NCI-H524 treated with DMSO at 0.1 percent for 48 hours (cell line): ENCODE results near the gene GXYLT2.

Source experiments
- DNase-seq: peaks from one replicate; lab custom pipeline; 2025; lab: John Stamatoyannopoulos, UW

The GXYLT2 gene, protein sequence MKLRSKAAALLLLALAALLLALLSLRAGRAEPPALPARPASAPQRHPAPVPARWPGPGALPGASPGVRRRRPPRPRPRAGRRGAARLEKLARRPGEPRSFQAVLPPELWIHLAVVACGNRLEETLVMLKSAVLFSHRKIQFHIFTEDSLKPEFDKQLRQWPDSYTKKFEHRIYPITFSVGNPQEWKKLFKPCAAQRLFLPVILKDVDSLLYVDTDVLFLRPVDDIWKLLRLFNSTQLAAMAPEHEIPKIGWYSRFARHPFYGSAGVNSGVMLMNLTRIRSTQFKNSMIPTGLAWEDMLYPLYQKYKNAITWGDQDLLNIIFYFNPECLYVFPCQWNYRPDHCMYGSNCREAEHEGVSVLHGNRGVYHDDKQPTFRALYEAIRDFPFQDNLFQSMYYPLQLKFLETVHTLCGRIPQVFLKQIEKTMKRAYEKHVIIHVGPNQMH

GRCh38 chr3:72887705-72888545, at the start of gene GXYLT2:
GXYLT2 (plus strand) TSS chr3:72888046; CDS start chr3:72888234, 188 bp downstream.
- DNase-seq = peak; percentile 31

- DNase-seq = no peak
Observed at GRCh38 chr3:72839057-72839456, 48.8 kb upstream of the GXYLT2 start.

DNA sequence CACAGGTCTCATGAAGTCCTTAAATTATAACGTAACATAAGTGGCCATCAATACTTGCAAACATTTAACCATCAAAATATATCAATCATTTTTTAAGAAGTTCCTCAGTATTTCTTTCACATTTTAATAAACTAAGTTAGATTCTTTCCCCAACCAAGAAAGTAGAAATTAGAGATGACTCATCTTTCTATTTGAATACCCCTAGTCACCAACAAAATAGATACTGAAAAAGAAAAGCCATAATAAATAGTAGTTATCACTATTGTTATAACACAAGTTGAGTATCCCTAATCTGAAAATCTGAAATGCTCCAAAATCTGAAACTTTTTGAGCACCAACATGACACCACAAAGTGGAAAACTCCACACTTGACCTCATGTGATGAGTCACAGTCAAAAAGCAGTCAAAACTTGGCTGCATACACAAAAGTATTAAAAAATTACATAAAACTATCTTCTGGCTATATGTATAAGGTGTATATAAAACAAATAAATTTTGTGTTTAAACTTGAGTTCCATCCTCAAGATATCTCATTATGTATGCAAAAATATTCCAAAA, 43.3 kb upstream of the GXYLT2 start:
- no peak for DNase-seq

DNA sequence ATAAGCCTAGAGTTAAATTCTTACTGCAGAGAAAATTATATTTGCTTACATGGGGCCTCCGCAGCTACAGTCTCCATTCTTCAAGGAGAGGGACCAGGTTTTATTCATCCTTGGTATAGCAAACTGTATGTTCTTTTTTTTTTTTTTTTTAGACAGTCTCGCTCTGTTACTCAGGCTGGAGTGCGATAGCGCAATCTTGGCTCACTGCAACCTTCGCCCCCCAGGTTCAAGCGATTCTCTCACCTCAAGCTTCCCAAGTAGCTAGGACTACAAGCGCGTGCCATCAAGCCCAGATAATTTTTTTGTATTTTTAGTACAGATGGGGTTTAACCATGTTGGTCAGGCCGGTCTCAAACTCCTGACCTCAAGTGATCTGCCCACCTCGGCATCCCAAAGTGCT, 41.7 kb upstream of the GXYLT2 start:
- DNase-seq = no peak

- DNase-seq = no peak
Observed at GRCh38 chr3:72847282-72847681, 40.6 kb upstream of the GXYLT2 start.

- DNase-seq = peak; percentile 55
Observed at GRCh38 chr3:72847751-72848702, 39.8 kb upstream of the GXYLT2 start, which contains the start of gene SHQ1. SHQ1 (minus strand) TSS chr3:72848445; CDS start chr3:72848340, 105 bp downstream.

GRCh38 chr3:72848703-72849081, 39.2 kb upstream of the GXYLT2 start:
- DNase-seq = peak; percentile 15

DNA sequence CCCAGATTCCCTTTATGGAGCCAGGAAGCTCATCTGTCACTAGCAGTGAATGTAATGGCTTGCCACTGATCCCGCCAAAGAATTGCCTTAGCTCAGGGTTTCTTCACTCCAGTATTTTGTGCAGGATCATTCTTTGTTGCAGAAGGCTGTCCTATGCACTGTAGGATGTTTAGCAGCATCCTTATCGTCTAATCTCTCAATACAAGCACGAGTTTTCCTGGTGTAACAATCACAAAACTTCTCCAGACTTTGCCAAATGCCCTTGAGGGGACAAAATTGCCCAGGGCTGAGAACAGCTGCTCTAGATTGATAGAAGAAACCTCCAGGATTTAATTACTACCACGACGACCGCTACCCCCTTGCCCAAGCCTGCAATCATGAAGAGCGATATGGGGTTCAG, 32.8 kb upstream of the GXYLT2 start:
- DNase-seq = no peak

DNA sequence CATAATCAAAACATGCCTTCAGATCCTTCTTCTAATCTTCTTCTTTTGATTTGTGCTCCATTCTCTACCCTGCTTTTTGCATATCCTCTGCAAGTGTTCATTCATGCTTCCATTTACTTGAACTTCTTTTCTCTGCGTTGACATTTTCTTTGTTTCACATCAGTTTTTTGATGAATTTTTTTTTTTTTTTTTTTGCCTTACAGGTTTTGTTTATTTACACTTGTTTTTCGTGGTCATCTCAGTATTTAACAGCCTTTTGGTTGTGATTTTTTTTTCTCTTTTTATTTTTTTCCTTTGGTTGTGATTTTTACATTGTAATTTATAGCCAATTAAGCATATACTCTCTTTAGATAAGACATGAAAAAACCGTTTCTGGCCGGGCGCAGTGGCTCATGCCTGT, 27.8 kb upstream of the GXYLT2 start:
- DNase-seq = no peak

- no peak for DNase-seq
Observed at GRCh38 chr3:72860846-72861245, 27.0 kb upstream of the GXYLT2 start.

GRCh38 chr3:72862314-72863090, 25.3 kb upstream of the GXYLT2 start:
- no peak for DNase-seq

DNA sequence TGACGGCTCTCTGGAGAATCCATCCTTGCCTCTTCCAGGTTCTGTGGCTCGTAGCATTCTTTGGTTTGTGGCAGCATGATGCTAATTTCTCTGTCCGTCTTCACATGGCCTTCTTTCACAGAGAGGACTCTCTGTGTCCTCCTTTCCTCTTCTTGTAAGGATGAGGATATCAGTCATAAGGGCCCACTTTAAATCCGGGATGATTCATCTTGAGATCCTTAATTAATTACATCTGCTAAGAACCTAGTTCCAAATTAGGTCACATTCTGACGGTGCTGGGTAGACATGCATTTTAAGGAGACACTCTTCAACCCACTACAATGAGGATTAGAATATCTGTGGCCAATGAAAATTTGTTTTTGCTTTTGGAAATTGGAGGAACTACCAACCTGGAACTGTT, 15.7 kb upstream of the GXYLT2 start:
- DNase-seq = no peak

DNA sequence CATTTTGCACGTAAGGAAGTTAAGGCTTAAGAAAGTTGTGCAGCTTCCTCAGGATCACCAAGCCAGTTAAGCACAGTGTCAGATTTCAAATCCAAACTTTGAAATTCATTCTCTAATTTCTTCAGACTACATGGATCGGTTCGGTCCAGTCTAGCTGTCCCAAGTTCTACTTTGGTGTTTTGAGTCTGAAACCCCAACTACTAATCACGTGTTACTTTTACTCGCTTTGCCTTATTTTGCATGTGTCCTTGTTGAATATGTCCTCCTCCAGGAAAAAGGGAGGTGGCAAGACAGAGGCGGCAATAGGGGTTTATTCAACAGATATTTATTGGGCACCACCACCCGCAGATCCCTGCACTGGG, 522 bp upstream of the GXYLT2 start:
- no peak for DNase-seq

DNA sequence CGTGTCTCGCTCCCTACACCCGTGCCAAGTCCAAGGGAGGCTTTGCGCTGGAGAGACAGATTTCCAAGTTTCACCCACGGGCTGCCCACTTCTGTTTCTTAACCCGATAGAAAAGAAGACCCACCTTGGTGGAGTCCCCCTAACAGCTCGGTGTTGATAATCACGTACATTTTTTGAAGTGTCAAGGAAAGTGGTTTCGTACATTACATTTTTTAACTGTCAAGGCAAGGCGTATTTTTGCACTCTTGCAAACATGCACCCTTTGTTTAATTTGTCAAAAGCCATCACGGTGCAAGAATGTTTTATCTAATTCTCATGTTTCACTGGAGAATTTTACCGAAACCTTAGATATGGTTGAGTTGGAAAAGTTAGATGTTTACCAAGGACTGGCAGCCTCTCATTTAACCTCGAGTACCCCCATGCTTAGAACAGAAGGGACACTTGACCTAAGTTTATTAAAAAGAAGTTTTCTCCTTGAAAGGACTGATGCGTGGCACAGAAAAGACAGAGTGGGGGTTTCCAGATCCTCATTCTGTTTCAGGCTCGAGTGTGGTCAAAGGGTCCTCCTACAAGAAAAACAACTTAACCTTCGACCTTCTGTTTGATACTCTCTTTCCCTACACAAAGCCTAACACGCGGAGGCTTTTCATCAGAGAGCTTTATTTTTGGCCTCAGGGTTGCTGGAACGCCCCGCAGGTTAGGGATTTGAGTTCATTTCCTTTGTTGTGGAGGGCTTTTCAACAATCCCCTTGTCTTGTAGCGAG, 882 bp downstream of the GXYLT2 start:
- no peak for DNase-seq

GRCh38 chr3:72889310-72890165, 1.7 kb downstream of the GXYLT2 start:
- DNase-seq = no peak

DNA sequence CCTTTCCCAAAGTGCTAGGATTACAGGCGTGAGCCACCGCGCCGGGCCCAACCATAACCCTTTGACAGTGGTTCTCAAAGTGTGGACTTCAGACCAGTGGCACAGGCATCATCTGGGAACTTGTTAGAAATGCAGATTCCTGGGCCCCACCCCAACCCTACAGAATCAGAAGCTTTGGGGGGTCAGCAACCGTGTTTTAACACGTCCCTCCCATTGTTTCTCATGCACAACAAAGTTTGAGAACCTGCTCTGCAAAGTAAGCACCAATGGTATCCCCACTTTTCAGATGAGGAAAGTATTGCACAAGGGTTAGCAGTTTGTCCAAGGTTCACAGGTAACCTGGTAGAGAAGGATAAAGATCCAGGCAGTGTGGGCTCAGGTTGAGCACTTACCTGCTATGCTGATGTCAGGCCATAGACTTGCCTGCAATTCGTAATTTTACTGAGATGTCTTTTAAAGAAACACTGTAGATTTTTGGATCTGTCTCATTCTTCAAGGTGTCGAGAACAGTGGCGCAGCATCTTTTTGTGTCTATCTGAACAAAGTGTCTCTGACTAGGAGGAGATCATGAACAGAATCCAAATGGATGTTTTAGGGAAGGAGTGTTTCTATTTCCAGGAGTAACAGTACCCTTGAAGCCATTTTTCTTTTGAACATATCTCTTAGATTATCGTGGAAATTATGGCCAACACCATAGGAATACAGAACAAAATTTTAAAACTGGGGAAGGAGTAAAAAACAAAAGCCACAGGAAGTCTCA, 2.5 kb downstream of the GXYLT2 start:
- DNase-seq = no peak

DNA sequence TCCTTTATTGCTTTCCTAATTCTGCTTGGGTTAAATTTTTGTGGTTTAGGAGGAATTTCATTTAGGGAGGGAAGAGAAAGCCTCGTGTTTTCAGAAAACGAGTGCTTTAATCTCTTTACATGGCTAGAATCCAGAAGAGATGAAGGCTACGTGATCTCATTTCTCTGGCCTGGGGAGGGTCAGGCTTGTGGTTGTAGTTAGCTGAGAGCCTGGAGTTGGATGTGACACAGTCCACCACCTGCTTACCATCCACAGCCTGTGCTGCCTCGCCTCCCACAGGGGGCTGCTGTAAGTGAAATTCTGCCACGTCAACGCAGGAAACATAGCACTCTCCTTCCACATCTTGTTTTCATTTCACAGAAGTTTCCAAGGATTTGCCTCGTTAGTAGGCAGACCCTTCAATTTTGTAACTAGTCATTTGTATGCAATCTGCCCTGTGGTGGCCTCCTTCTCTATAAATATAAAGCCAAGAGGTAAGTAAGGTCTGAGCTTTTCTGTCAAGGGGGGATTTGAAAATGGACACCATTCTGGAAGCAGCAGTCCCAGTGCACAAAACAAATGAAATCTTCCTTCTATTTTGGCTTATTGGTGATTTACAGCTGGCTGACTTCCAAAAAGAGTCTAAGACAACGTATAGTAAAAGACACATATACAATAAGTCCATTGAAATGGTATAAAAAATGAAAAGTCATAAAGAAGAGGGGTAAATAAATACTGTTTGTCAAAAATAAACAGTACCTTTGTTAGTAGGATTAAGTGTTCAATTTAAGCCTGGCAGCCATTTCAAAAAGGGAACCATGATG, 3.4 kb downstream of the GXYLT2 start:
- no peak for DNase-seq
